AG09319 (cell line): ENCODE results near the gene CEP128.

Experiments
- DNase-seq: peaks from one replicate; pipeline ENCODE4 v3.0.0-alpha.2; 2010; ENCODE audit warnings: low read depth; ENCODE audit errors: extremely low read depth
- CTCF ChIP-seq: IDR thresholded peaks from 2 replicates; pipeline ENCODE4 v1.5.1; 2011; ENCODE audit warnings: low read depth, mild to moderate bottlenecking, inconsistent platforms, low read length, moderate library complexity

Gene CEP128

GRCh38 chr14:80942191-80942600 lies 658 bp upstream of the CEP128 start:
- no peak for DNase-seq

GRCh38 chr14:80940146-80940545 lies 1.4 kb downstream of the CEP128 start:
- no peak for TF ChIP-seq CTCF
- no peak for DNase-seq

More at GRCh38 chr14:80942191-80942600, 658 bp upstream of the CEP128 start:
- TF ChIP-seq CTCF: no peak

GRCh38 chr14:80933686-80934085 lies 7.9 kb downstream of the CEP128 start:
- no peak for TF ChIP-seq CTCF
- DNase-seq: no peak

GRCh38 chr14:80933282-80933681 lies 8.3 kb downstream of the CEP128 start:
- no peak for TF ChIP-seq CTCF
- DNase-seq: no peak

GRCh38 chr14:80930836-80931389 lies 10.6 kb downstream of the CEP128 start:
- TF ChIP-seq CTCF: no peak
- DNase-seq: peak; percentile 16

DNA sequence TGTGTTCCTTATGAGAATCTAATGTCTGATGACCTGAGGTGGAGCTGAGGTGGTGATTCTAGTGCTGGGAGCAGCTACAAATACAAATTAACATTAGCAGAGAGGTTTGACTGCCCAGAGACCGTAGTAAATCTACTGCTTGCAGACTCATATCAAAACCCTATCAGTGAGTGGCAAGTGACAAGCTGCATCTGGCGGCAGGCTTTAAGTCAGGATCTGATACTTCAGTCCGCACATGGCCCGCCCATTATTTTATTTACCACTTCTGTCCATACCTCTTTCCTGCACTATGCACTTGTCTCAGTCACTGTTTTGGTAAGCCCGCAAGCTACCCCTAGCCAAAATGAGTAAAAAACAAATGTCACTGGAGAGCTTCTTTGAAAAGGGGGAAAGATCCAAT lies 11.4 kb downstream of the CEP128 start:
- TF ChIP-seq CTCF: no peak
- DNase-seq: no peak

GRCh38 chr14:80927083-80927989 lies 14.2 kb downstream of the CEP128 start:
- no peak for DNase-seq
- no peak; the same call in 1 of the 2 replicates for TF ChIP-seq CTCF
